ENCODE data around the gene TUBB3.
"Not testable (repeated sequence)": the region's sequence is repeated elsewhere in the genome, so short reads cannot be mapped to it uniquely, and the experiment has no call there.

The TUBB3 gene

DNA sequence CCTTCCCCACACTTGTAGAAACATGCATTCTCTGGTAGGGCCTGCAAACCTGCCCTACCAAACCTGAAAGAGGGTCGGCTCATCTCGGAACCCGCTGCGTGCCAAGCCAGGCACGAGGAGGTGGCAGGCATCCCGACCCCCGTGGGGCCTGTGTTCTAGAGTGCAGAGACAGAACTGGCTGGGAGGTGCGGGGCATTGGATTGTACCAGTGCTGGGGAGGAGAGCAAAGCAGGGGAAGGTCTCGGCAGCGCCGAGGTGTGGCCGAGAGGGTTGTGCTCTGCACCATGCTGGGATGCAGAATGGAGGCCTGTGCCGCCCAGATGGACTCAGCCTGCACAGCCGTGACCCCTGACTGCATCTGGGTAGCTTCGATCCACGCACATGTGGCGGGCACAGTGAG, 22.3 kb upstream of the TUBB3 start:
- no peak for DNase-seq (ENCODE audit: low read depth in 3 of 3, low spot score in 1 of 3)

DNA sequence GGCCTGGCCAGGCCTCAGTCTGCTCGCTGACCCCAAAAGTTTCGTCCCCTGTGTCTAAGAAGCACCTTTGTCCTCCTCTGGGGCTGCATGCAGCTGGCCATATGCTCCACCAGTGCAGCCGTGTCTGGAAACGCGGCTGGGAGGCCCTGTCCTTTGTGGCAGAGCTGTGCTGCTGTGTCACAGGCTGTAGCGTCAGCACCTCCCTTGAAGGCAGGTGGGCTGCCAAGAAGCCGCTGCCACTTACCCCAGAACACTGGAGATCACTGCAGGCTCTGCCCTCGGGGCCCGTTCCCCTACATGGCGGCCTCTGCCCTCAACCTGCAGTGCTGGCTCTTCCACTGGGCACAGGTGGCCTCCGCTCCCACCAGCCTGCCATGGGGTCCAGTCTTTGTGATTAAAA, 20.2 kb upstream of the TUBB3 start:
- no peak for DNase-seq (ENCODE audit: low read depth in 3 of 3, low spot score in 1 of 3)

DNA sequence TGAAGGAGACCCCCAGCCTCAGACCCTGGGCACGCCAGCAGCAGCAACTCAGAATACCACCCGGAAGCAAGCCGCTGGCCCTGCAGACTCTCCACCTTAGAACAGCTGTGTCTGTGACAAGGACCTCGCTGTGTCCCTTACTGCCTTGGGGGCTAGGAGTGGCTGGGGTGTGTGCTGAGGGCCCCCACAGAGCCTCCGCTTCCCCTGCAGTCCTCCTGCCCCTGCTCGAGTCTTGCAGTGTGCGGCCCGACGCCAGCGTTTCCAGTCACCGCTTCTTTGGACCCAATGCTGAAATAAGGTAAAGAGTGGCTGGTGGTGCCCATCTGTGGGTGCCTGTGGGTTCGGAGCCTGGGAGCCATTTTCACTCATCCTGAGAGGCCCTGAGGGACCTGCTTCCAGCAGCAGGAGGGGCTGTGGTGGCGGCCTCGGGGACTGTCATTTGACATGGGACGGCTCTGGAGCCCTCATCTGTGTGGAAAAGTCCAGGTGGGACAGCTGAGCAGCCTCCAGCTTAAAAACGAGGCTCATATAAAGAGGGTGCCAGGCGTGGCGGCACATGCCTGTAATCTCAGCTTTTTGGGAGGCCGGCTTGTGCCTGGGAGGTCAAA, 19.1 kb upstream of the TUBB3 start:
- DNase-seq (ENCODE audit: low read depth in 3 of 3, low spot score in 1 of 3): no peak

DNA sequence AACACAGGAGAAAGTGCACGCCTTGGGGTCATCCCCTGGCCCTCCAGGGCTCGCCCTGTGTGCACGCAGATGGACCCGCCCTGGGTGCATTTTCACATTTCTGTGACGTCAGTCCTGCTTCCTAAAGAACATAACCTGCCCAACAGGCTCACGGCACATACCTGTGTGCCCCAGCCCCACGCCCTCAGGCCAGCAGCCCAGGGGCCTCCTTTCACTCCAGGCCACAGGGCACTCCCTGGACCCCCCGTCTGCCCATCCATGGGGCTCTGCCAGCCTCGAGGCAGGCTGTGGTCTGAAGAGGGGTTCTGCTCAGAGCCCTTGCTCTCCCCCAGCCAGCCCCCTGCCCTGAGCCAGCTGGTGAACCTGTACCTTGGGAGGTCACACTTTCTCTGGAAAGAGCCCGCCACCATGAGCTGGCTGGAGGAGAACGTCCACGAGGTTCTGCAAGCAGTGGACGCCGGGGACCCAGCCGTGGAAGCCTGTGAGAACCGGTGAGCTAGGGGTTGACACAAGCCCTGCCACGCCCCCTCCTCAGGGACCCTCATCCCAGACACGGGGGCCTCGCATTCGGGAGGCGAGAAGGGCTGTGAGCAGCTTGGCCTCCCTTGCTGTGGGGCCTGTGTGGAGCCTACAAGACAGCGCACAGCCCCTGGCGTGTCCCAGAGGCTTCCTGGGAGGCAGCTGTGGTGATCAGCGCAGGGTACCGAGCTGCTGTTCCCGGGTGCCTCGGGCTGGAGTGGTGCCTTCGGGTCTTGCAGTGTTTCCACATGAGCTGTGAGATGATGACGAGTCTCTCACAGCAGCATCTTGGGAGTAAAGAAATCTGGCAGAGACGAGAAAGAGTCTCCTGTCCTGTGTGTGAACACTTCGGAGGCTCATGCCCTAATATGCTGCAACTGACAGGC, 18.3 kb upstream of the TUBB3 start:
- no peak for DNase-seq (ENCODE audit: low read depth in 3 of 3, low spot score in 1 of 3)

DNA sequence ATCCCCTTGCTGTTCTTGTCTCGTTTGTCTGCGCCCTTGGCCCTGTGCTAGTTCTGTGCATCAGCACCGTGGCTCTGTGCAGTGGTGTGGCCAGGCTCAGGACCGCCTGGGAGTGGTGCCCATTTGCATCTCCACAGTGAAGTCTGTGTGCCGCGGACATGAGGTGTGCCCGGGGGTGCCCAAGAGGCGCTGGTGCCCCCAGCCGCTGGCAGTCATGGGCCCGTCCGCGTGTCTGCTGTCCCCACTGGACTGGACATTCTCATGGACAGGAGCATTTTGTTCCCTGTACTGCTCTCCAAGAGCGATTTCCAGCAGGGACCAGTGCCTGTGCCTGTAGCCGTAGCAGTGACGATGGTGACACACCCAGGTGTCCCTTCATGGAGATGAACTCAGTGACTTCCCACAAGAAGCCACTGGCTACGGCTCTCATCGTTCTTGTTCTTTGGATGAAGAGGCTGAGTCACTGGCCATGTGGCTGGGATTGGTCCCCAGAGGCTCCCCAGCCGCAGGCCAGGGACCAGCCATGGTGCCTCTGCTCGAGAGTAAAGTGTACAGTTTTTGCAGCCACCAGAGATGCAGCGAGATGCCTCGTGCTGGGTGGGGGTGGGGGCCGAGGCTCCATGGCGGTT, 17.5 kb upstream of the TUBB3 start:
- DNase-seq (ENCODE audit: low read depth in 3 of 3, low spot score in 1 of 3): no peak

DNA sequence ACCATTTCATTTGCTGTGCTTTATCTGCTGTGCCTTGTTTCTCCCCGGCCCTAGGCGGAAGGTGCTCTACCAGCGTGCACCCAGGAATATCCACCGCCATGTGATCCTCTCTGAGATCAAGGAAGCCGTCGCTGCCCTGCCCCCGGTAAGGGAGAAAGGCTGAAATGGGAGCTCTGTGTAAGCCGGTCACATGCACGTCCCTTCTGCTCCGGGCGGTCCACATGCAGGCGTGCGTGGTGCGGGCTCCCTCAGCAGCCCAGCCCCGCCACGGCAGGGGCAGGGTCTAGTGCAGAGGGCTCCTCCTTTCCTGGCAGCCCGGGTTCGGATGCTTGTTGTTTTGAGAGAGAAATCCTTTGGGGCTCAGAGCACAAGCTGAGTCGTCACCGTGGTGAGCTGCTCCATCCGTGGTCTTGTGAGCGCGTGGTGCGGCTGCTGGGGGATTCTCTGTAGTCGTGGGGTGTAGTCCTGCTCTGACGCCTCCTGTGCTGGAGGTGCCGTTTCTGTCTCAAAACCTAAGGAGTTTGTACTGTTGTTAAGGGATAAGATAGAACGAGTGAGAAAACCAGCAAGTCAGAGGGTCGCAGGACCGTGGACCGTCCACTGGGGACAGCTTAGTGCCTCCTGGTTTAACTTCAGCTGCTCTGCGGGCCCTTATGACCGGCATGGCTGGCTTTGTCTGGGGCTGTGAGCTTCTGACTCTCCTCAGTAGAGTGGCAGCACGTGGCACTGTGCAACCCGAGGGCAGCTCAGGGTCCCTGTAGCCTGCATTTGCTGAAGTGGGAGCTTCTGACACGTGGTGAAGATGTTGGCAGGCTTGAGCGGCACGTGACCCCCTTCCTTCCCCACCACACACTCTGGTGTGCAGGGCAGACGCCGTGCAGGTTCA, 16.8 kb upstream of the TUBB3 start:
- no peak for DNase-seq (ENCODE audit: low read depth in 3 of 3, low spot score in 1 of 3)

GRCh38 chr16:89907055-89907814, 15.9 kb upstream of the TUBB3 start:
- DNase-seq (ENCODE audit: low read depth in 3 of 3, low spot score in 1 of 3): no peak

GRCh38 chr16:89908236-89908635, 14.9 kb upstream of the TUBB3 start:
- DNase-seq (ENCODE audit: low read depth in 3 of 3, low spot score in 1 of 3): no peak

DNA sequence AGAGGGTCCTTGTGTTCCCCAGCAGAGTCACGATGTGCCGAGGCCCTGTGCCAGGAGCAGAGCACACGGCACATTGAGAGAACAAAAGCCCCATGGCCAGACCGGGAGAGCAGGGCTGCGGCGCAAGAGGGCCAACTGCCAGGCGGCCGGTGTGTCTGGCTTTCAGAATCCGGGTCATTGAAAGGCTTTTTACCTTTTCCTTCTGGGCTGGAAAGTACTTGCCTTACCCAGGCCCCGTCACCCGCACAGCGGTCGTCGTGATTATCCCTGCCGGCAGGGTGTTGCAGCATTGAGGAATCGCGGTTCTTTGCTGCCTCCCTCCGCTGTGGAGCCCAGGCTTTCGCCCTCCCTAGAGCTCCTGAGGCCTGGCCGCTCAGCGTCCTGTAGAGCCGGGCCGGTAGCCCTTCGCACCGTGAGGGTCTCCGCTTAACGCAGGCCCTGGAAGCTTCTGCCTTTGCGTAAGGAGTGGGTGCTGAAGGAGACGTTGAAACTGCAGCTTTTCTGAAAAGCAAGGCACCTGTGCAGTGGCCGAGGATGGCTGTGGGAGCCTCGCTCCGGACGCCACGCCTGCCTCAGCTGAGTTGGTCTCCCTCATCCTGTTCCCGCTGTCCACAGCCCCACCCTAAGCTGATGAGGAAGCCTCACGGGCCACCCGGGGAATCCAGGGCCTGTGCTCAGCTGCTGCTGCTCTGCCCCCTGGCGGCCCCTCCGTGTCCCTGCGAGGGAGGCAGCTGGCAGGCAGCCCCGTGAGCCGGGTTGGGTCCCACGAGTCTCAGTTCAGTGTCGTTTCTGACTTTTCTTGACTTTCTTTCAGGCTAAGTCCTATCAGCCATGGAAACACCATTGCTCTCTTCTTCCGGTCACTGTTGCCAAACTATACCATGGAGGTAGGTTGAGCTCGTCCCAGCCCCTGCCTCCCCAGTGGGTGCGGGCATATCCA, 13.1 kb upstream of the TUBB3 start:
- DNase-seq (ENCODE audit: low read depth in 3 of 3, low spot score in 1 of 3): peak in 2 of 3 donors; percentile 32 to 57

DNA sequence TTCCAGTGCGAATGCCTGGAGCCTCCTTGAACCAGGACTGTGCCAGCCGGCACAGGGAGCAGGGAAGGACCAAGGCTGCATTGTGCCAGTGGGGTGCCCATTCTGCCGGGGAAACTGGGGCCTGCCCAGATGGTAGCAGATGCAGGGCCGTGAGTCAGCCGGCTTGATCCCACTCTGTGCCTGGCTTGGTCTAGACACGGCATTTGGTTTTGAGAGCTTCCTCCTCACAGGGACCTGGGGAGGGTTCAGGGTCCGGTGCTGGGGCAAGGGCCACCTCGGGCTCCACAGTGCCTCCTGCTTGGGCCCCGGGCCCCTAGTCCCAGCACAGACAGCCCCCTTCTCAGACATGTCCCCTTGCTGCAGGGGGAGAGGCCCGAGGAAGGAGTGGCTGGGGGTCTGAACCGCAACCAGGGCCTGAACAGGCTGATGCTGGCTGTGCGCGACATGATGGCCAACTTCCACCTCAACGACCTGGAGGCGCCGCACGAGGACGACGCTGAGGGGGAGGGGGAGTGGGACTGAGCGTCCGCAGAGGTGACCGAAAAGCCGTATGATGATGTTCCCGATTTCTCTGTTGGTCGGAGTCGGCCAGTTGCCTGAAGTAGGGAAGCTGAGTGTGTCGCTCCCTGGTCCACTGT, 12.3 kb upstream of the TUBB3 start:
- DNase-seq (ENCODE audit: low read depth in 3 of 3, low spot score in 1 of 3): no peak

DNA sequence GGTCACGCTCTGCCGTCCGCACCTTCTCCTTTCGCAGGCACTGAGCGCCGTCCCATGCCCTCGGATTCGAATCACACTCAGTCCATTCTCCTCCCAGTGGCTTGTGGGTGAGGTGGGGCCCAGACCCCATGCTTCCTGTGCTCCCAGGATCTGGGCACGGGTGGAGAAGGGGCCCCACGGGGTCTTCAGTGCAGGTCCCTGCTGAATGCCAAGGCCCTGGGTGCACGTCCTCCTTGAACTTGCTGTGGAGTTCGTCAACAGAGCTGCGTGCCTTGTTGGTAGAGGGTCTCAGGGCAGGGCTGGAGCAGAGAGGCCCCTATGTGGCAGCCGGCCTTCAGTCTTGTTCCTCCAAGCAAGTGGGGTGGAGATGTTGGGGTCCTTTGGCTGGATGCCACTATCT, 11.8 kb upstream of the TUBB3 start:
- DNase-seq (ENCODE audit: low read depth in 3 of 3, low spot score in 1 of 3): no peak

DNA sequence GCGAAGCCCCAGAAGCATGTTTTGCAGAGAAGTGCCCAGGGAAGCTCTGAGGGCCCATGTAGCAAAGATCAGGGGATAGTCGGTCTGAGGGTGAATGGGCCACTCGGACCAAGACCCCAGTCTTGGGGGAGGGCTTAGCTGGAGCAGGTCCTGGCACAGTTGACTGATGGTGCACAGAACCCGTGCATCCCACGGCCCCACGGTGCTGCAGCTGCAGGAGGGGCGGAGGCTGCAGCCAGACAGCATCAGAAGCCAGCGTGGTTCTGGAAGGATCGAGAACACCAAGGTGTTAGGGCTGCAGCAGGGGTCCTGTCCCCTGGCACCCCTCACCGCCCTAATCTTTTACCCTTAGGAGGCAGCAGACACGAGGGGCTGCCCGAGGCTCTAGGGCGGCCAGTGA, 11.0 kb upstream of the TUBB3 start:
- no peak for DNase-seq (ENCODE audit: low read depth in 3 of 3, low spot score in 1 of 3)

- DNase-seq (ENCODE audit: low read depth in 3 of 3, low spot score in 1 of 3): no peak
Measured at GRCh38 chr16:89912627-89913026, 10.5 kb upstream of the TUBB3 start.

DNA sequence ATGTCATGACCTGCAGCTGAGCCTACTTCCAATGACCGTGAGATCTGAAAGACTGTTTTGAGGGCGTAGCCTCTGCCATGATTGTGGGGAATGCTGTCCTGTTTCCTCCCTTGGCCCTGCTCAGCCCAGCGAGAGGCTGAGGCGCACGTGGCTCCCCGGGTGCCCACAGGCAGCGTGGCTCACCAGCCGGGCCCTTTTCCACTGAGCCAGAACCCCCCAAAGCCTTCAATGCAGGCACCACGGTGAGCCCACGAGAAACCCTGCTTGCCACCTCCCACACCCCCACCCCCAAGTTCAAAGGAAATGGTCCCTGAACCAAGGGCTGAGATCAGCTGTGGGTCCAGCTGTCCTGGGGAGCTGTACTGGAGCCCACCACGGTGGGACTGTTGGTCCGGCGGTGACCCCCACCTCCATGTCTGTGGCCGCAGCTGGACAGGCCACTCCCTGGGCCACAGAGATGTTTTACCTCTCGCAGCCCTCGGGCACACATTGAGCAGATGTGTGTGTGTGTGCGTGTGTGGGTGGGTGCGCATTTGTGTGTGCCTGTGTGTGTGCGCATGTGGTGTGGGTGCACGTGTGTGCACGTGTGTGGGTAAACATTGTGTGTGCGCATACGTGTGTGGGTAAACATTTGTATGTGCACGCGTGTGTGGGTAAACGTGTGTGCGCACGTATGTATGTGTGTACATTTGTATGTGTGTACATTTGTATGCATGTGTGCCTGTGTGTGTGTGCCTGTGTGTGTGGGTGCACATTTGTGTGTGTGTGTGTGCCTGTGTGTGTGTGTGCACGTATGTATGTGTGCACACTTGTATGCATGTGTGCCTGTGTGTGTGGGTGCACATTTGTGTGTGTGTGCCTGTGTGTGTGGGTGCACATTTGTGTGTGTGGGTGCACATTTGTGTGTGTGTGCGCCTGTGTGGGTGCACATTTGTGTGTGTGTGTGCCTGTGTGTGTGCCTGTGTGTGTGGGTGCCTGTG, 9.4 kb upstream of the TUBB3 start:
- DNase-seq (ENCODE audit: low read depth in 3 of 3, low spot score in 1 of 3): no peak

DNA sequence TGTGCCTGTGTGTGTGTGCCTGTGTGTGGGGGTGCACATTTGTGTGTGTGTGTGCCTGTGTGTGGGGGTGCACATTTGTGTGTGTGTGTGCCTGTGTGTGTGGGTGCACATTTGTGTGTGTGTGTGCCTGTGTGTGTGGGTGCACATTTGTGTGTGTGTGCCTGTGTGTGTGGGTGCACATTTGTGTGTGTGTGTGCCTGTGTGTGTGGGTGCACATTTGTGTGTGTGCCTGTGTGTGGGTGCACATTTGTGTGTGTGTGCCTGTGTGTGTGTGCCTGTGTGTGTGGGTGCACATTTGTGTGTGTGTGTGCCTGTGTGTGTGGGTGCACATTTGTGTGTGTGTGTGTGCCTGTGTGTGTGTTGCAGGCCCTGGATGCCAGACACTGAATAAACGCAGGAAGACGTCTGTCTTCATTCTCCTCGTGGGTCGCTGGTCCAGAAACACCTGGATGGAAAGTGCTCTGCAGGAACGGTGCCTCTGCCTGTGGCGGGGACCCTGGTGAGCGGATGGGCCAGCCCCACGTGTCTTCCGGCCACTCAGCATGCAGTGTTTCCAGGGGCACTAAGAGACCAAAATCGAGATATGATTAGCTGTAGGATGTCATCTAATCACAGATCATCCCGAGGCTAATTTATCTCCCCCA, 8.4 kb upstream of the TUBB3 start:
- not testable (repeated sequence) for DNase-seq (ENCODE audit: low read depth in 3 of 3, low spot score in 1 of 3)

GRCh38 chr16:89915303-89916232, 7.6 kb upstream of the TUBB3 start:
- no peak for DNase-seq (ENCODE audit: low read depth in 3 of 3, low spot score in 1 of 3)
